Prostate gland (tissue), 2 donors: Measurements from ENCODE around the gene GRM8.

Experiments used
- POLR2A ChIP-seq: fragments of 450-650 bp; IDR thresholded peaks from one replicate; pipeline ENCODE4 v1.6.1; 2016; ENCODE audit warnings: antibody characterized with exemption, mild to moderate bottlenecking
- POLR2AphosphoS5 ChIP-seq: sonication (generic); formaldehyde crosslinking; IDR thresholded peaks from one replicate; pipeline ENCODE4 v1.6.1; 2017; ENCODE audit warnings: antibody characterized with exemption
- TF ChIP-seq, protein P1 (sequence below), 4 experiments: fragments of 200-600 bp in 2 of 4; fragments of 450-650 bp in 2 of 4; sonication (generic) in 2 of 4; IDR thresholded peaks; 1 replicate in 3 of 4; 2 replicates in 1 of 4; pipeline ENCODE4 v1.5.1; 2016 to 2019; ENCODE audit warnings: antibody characterized with exemption in 4 of 4, mild to moderate bottlenecking in 2 of 4, moderate library complexity in 2 of 4

DNA sequence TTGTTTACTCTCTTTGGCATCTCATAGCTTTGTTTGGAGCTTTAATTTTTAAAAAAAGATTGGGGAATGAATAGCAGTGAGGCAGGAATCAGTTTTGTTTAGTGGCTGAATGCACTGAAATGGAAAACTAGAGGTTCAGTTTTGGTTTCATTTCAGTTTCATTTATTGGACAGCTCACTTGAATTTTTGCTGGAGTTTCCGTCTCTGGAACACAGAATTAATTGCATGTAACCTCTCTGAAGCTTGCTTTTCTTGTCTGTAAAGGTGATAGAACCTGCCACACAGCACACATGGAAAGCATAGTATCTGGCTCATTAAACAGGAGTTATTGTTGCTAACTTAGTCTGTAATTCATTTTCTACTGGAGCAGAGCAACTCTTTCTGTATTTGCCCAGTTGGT lies 7.1 kb downstream of the GRM8 start:
- TF ChIP-seq, protein P1, sequence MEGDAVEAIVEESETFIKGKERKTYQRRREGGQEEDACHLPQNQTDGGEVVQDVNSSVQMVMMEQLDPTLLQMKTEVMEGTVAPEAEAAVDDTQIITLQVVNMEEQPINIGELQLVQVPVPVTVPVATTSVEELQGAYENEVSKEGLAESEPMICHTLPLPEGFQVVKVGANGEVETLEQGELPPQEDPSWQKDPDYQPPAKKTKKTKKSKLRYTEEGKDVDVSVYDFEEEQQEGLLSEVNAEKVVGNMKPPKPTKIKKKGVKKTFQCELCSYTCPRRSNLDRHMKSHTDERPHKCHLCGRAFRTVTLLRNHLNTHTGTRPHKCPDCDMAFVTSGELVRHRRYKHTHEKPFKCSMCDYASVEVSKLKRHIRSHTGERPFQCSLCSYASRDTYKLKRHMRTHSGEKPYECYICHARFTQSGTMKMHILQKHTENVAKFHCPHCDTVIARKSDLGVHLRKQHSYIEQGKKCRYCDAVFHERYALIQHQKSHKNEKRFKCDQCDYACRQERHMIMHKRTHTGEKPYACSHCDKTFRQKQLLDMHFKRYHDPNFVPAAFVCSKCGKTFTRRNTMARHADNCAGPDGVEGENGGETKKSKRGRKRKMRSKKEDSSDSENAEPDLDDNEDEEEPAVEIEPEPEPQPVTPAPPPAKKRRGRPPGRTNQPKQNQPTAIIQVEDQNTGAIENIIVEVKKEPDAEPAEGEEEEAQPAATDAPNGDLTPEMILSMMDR (IDR thresholded peaks at IDR 0.05) = no peak
- no peak for TF ChIP-seq POLR2A
- TF ChIP-seq POLR2AphosphoS5 = no peak
